WTC11 (cell line): ENCODE results near the gene TMED5. TPM values are rescaled to one million over a fixed set of nuclear protein-coding genes. Genes with fewer than 3 reads are reported as not detected.

Experiments
- ATAC-seq: fragments of 200-7000 bp; cut with Tn5 transposase; 2 replicates; pipeline ENCODE4 v1.10.0; 2021; ENCODE audit warnings: mild to moderate bottlenecking, moderate library complexity
- CTCF ChIA-PET: fragments of 300-600 bp; sonication (Branson Sonifier 250); formaldehyde crosslinking; loops from one replicate; lab custom pipeline; 2021; ENCODE audit warnings: antibody characterized with exemption; lab: Charles Lee
- POLR2A ChIA-PET: fragments of 350-600 bp; sonication (Branson Sonifier 250); formaldehyde crosslinking; loops from one replicate; lab custom pipeline; 2021; ENCODE audit warnings: antibody characterized with exemption; lab: Charles Lee
- DNase-seq: peaks from one replicate; pipeline ENCODE4 v3.0.0; 2021; ENCODE audit warnings: low spot score
- H3K27ac Mint-ChIP-seq: 2 replicates; pipeline ENCODE4 v1.8.0; 2021; ENCODE audit warnings: mixed read lengths
- H3K27me3 Mint-ChIP-seq: 2 replicates; pipeline ENCODE4 v1.8.0; 2021; ENCODE audit warnings: low read depth, mild to moderate bottlenecking, moderate library complexity, mixed read lengths
- H3K36me3 Mint-ChIP-seq: 2 replicates; pipeline ENCODE4 v1.8.0; 2021; ENCODE audit warnings: mixed read lengths
- H3K4me1 Mint-ChIP-seq: 2 replicates; pipeline ENCODE4 v1.8.0; 2022; ENCODE audit warnings: mixed read lengths
- H3K4me3 Mint-ChIP-seq: 2 replicates; pipeline ENCODE4 v1.8.0; 2021; ENCODE audit warnings: mild to moderate bottlenecking, moderate library complexity, mixed read lengths
- H3K9me3 Mint-ChIP-seq: 2 replicates; pipeline ENCODE4 v1.8.0; 2021; ENCODE audit warnings: mixed read lengths
- AR ChIP-seq: fragments of 250-450 bp; sonication (Bioruptor Pico); IDR thresholded peaks from 2 replicates; pipeline ENCODE4 v1.9.0; 2021; ENCODE audit warnings: mild to moderate bottlenecking
- ATF1 ChIP-seq: sonication (generic); formaldehyde crosslinking; IDR thresholded peaks from 2 replicates; pipeline ENCODE4 v1.8.1; 2023; ENCODE audit warnings: mild to moderate bottlenecking, moderate library complexity, missing genetic modification reagents
- E2F1 ChIP-seq: sonication (generic); formaldehyde crosslinking; IDR thresholded peaks from 2 replicates; pipeline ENCODE4 v1.8.0; 2022; ENCODE audit warnings: mild to moderate bottlenecking, missing genetic modification reagents
- E2F4 ChIP-seq: sonication (generic); formaldehyde crosslinking; IDR thresholded peaks from 2 replicates; pipeline ENCODE4 v1.8.1; 2022; ENCODE audit warnings: low read depth, mild to moderate bottlenecking, moderate library complexity, missing genetic modification reagents, borderline replicate concordance
- E2F5 ChIP-seq: sonication (generic); formaldehyde crosslinking; IDR thresholded peaks from 2 replicates; pipeline ENCODE4 v1.8.1; 2022; ENCODE audit warnings: mild to moderate bottlenecking, moderate library complexity, missing genetic modification reagents
- ESRRA ChIP-seq: sonication (generic); formaldehyde crosslinking; IDR thresholded peaks from 2 replicates; pipeline ENCODE4 v1.8.1; 2022; ENCODE audit warnings: mild to moderate bottlenecking, missing genetic modification reagents, borderline replicate concordance
- FOXJ3 ChIP-seq: sonication (generic); formaldehyde crosslinking; IDR thresholded peaks from 2 replicates; pipeline ENCODE4 v1.9.0; 2021; ENCODE audit warnings: missing genetic modification reagents, mild to moderate bottlenecking, borderline replicate concordance
- IRF2 ChIP-seq: sonication (generic); formaldehyde crosslinking; IDR thresholded peaks from 2 replicates; pipeline ENCODE4 v1.8.0; 2022; ENCODE audit warnings: low read depth, missing genetic modification reagents, borderline replicate concordance
- NFATC4 ChIP-seq: fragments of 250-450 bp; sonication (Bioruptor Pico); IDR thresholded peaks from 2 replicates; pipeline ENCODE4 v1.9.0; 2021; ENCODE audit warnings: mild to moderate bottlenecking
- NR1H2 ChIP-seq: sonication (generic); formaldehyde crosslinking; IDR thresholded peaks from 2 replicates; pipeline ENCODE4 v1.9.0; 2021; ENCODE audit warnings: mild to moderate bottlenecking, moderate library complexity, missing genetic modification reagents
- NR3C1 ChIP-seq: sonication (generic); formaldehyde crosslinking; conservative IDR thresholded peaks from 2 replicates; pipeline ENCODE4 v1.8.1; 2023; ENCODE audit warnings: low read depth, mild to moderate bottlenecking, missing genetic modification reagents
- OVOL2 ChIP-seq: fragments of 250-450 bp; sonication (Bioruptor Pico); IDR thresholded peaks from 2 replicates; pipeline ENCODE4 v1.9.0; 2021; ENCODE audit warnings: mild to moderate bottlenecking, borderline replicate concordance
- PRRX2 ChIP-seq: fragments of 250-450 bp; sonication (Bioruptor Pico); IDR thresholded peaks from 2 replicates; pipeline ENCODE4 v1.8.0; 2021; ENCODE audit warnings: mild to moderate bottlenecking
- RORB ChIP-seq: fragments of 250-450 bp; sonication (Bioruptor Pico); IDR thresholded peaks from 2 replicates; pipeline ENCODE4 v1.9.0; 2021; ENCODE audit warnings: mild to moderate bottlenecking
- TEAD4 ChIP-seq: sonication (generic); formaldehyde crosslinking; IDR thresholded peaks from 2 replicates; pipeline ENCODE4 v1.8.0; 2022; ENCODE audit warnings: mild to moderate bottlenecking, missing genetic modification reagents
- TP53 ChIP-seq: sonication (generic); formaldehyde crosslinking; IDR thresholded peaks from 2 replicates; pipeline ENCODE4 v1.8.1; 2023; ENCODE audit warnings: mild to moderate bottlenecking, missing genetic modification reagents
- ZNF121 ChIP-seq: sonication (generic); formaldehyde crosslinking; IDR thresholded peaks from 2 replicates; pipeline ENCODE4 v1.8.0; 2023; ENCODE audit warnings: missing genetic modification reagents
- total RNA-seq: library from RNA; stranded (reverse); gene quantifications from 3 replicates; pipeline ENCODE4 v1.2.3, GENCODE V29; 2021

Gene TMED5
- total RNA-seq, 1 experiment from 2014 or later, result 28.5 TPM

GRCh38 chr1:93155335-93155734 is 24.9 kb downstream of the TMED5 start:
- Mint-ChIP-seq H3K27ac (no peak overlapping the region), H3K9me3 (no peaks in the 10 kb centered on the region), H3K36me3 (peaks cover 11% of the 10 kb centered on the region), H3K4me3 (no peak overlapping the region), H3K27me3 (no peaks in the 10 kb centered on the region), H3K4me1 (peaks cover 6% of the 10 kb centered on the region; the same call in 1 of the 2 replicates)
- ChIA-PET CTCF (no interaction called here), POLR2A (no interaction called here)
- DNase-seq (no peak), ATAC-seq (peak; percentile 36; the same call in 1 of the 2 replicates)
- TF ChIP-seq AR, result no peak
- TF ChIP-seq TEAD4 (CRISPR knock-in tag), result no peak
- no peak for TF ChIP-seq OVOL2 (CRISPR knock-in tag)
- no peak for TF ChIP-seq IRF2 (CRISPR knock-in tag)
- no peak for TF ChIP-seq RORB (CRISPR knock-in tag)
- TF ChIP-seq FOXJ3, result no peak
- no peak for TF ChIP-seq ESRRA
- no peak for TF ChIP-seq E2F5 (CRISPR knock-in tag)
- no peak for TF ChIP-seq NR3C1
- no peak for TF ChIP-seq E2F1 (CRISPR knock-in tag)
- TF ChIP-seq ATF1 (CRISPR knock-in tag), result no peak
- no peak for TF ChIP-seq PRRX2 (CRISPR knock-in tag)
- TF ChIP-seq, all 79 proteins: peak for 0

- Mint-ChIP-seq H3K4me1 (peaks cover 6% of the 10 kb centered on the region; the same call in 1 of the 2 replicates), H3K27me3 (no peaks in the 10 kb centered on the region), H3K27ac (no peak overlapping the region), H3K36me3 (peaks cover 11% of the 10 kb centered on the region), H3K4me3 (no peak overlapping the region), H3K9me3 (no peaks in the 10 kb centered on the region)
- ChIA-PET POLR2A (no interaction called here), CTCF (no interaction called here)
- no peak for ATAC-seq
- DNase-seq, result no peak
- TF ChIP-seq ZNF121 (CRISPR knock-in tag), result peak; percentile 52; the same call in 1 of the 2 replicates
- TF ChIP-seq NFATC4 (CRISPR knock-in tag), result no peak
- TF ChIP-seq NR1H2 (CRISPR knock-in tag), result no peak
- TF ChIP-seq TP53, result no peak
These were observed 25.3 kb downstream of the TMED5 start for GRCh38 chr1:93154898-93155297.

- ATAC-seq (no peak), DNase-seq (no peak)
- peaks cover 4% of the 10 kb centered on the region; the same call in 1 of the 2 replicates for H3K36me3 Mint-ChIP-seq
- H3K4me3 Mint-ChIP-seq, result no peak overlapping the region
- H3K27me3 Mint-ChIP-seq, result no peaks in the 10 kb centered on the region
- H3K27ac Mint-ChIP-seq, result no peak overlapping the region
- CTCF ChIA-PET, result no interaction called here
- H3K9me3 Mint-ChIP-seq, result no peaks in the 10 kb centered on the region
- POLR2A ChIA-PET, result no interaction called here
- peaks cover 11% of the 10 kb centered on the region; the same call in 1 of the 2 replicates for H3K4me1 Mint-ChIP-seq
- TF ChIP-seq E2F4, result no peak
- TF ChIP-seq, all 79 proteins: peak for 0
These were observed 27.4 kb downstream of the TMED5 start for GRCh38 chr1:93152835-93153234.
